ENCODE data around the gene ABHD2. TPM values are rescaled to one million over a fixed set of nuclear protein-coding genes. Genes with fewer than 3 reads are reported as not detected.
"Not testable (repeated sequence)": the region's sequence is repeated elsewhere in the genome, so short reads cannot be mapped to it uniquely, and the experiment has no call there.

Gene ABHD2
- total RNA-seq, 1 donor from 2014 or later: 68.2 TPM

DNA sequence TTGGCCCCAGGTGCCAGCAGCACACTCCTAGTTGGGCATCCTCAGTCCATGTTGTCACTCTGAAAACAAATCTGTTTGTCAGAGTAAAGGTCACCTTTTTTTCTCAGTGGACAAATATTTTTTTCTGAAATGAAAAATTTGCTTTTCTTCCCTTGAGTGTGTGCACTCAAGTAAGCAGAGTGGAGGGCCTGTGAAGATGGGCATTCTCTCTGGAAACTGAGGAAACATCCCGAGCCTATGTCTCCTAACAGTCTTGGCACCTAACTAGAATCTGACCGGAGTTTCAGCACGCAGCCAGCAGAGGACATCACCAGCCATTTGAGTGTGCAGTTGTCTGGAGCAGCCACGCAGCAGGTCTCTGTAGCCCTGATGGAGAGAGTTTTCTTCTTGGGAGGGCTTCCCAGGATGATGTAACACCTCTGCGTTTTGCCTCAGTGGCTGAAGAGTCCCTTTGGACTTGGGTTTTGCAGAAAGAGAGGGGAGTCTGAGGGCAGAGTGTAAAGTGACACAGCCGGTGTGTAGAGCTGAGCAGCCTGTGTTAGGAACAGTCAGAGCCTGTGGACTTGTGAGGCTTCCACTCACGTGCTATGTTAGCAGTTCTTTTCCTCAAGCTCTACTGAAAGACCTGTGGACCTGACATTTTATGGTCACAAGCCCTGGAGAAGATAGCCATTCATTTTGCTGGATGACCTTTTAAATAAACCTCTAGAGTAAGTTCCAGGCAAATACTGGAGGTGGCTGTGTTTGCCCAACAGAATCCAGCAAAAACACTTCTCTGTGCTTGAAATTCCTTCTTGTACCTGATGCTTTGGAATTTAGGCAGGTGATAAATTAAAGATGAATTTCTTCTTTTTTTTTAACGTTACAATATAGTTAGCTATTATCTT lies 51.6 kb downstream of the ABHD2 start:
- intact Hi-C loops (cut with micrococcal nuclease): no loop called here
- Histone ChIP-seq H3K4me1 (peaks cover 100% of the 10 kb centered on the region), H3K36me3 (no peaks in the 10 kb centered on the region), H3K4me3 (no peak overlapping the region), H3K27me3 (ENCODE audit: low read depth) (no peaks in the 10 kb centered on the region), H3K27ac (replicated peaks) (peak overlapping the region; percentile 86), H3K9me3 (replicated peaks) (no peaks in the 10 kb centered on the region)
- no peak for DNase-seq
- TF ChIP-seq CTCF (IDR thresholded peaks at IDR 0.05; ENCODE audit: borderline replicate concordance): peak; percentile 37

DNA sequence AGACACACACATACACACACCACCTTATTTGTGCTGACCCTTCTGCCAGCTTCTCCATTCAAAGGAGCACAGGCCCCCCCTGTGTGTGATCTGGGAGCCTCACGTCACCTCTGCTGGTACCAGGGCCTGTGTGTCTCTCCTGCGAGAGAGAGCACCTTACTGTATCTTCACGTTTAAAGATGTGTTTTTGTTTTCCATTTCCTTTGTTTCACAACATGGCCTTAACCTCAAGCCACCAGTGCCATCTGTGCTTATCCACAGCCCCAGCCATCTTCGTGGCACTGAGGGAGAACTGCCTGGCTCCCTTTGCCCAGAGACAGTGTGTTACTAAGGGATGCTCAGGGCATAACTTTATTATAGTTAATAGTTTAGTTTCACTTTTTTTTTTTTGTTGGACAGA lies 52.3 kb downstream of the ABHD2 start:
- no peak for TF ChIP-seq CTCF (IDR thresholded peaks at IDR 0.05; ENCODE audit: borderline replicate concordance)
- DNase-seq: no peak
- H3K9me3 ChIP-seq (replicated peaks): no peaks in the 10 kb centered on the region
- no peaks in the 10 kb centered on the region for H3K36me3 ChIP-seq
- H3K4me3 ChIP-seq: no peak overlapping the region
- intact Hi-C loops (cut with micrococcal nuclease): no loop called here
- no peaks in the 10 kb centered on the region for H3K27me3 ChIP-seq (ENCODE audit: low read depth)
- peaks cover 100% of the 10 kb centered on the region for H3K4me1 ChIP-seq
- H3K27ac ChIP-seq (replicated peaks): peak overlapping the region; percentile 86

DNA sequence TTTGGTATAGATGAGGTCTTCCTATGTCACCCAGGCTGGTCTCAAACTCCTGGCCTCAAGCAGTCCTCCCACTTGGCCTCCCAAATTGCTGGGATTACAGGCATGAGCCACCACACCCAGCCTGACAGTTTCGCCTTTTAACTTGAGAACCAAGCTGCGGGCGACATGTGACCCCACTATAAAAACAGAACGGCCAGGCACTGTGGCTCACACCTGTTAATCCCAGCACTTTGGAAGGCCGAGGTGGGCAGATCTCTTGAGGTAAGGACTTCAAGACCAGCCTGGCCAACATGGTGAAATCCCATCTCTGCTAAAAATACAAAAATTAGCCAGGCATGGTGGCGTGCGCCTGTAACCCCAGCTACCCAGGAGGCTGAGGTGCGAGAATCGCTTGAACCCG lies 52.9 kb downstream of the ABHD2 start:
- H3K4me3 ChIP-seq; intact Hi-C loops (cut with micrococcal nuclease); H3K36me3 ChIP-seq; H3K27me3 ChIP-seq (ENCODE audit: low read depth); H3K9me3 ChIP-seq (replicated peaks); DNase-seq: not testable (repeated sequence)
- peaks cover 100% of the 10 kb centered on the region for H3K4me1 ChIP-seq
- peak overlapping the region; percentile 86 for H3K27ac ChIP-seq (replicated peaks)

DNA sequence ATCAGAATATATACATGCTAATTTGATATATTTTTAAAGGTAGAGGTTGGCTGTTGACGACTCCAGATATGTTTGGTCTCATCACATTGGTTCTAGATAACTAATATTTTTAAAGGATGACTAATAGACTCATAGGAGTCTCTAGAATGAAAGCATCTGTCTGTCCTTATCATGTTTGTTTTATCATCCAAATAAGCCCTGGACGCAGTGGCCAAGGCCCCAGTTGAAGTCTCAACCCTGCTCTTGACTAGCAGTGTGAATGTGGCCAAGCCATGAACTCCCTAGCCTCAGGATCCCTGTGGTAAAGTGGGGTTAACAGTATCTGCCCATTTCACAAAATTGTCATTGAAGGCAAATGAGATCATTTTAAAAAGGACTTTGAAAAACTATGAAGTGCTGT lies 53.6 kb downstream of the ABHD2 start:
- no peak for TF ChIP-seq CTCF (IDR thresholded peaks at IDR 0.05; ENCODE audit: borderline replicate concordance)
- peak overlapping the region; percentile 86 for H3K27ac ChIP-seq (replicated peaks)
- H3K36me3 ChIP-seq: no peaks in the 10 kb centered on the region
- intact Hi-C loops (cut with micrococcal nuclease): no loop called here
- no peaks in the 10 kb centered on the region for H3K27me3 ChIP-seq (ENCODE audit: low read depth)
- DNase-seq: no peak
- no peaks in the 10 kb centered on the region for H3K9me3 ChIP-seq (replicated peaks)
- no peak overlapping the region for H3K4me3 ChIP-seq
- H3K4me1 ChIP-seq: peaks cover 98% of the 10 kb centered on the region

DNA sequence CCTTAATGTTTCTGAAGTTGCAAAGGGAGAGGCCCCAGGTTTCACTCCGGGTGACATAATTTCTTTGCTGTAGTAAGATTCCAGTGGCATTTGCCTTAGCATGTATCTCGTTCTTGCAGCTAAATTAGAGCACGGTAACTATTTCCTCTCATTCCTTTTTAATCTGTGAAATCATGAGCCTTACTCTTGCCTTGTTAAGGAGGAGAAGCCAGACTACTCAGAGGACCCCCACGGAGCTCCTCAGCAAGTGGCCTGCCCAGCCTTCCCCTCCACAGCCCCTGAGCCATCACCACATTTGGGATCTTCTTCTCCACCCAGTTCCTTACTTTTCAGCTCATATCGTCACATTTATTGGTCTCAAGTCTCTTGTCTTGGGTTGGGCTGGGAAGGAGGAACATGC lies 54.2 kb downstream of the ABHD2 start:
- TF ChIP-seq CTCF (IDR thresholded peaks at IDR 0.05; ENCODE audit: borderline replicate concordance): no peak
- DNase-seq: no peak
- no peaks in the 10 kb centered on the region for H3K27me3 ChIP-seq (ENCODE audit: low read depth)
- H3K4me1 ChIP-seq: peaks cover 94% of the 10 kb centered on the region
- no peak overlapping the region for H3K4me3 ChIP-seq
- intact Hi-C loops (cut with micrococcal nuclease): no loop called here
- H3K9me3 ChIP-seq (replicated peaks): no peaks in the 10 kb centered on the region
- H3K27ac ChIP-seq (replicated peaks): peak overlapping the region; percentile 86
- no peaks in the 10 kb centered on the region for H3K36me3 ChIP-seq

DNA sequence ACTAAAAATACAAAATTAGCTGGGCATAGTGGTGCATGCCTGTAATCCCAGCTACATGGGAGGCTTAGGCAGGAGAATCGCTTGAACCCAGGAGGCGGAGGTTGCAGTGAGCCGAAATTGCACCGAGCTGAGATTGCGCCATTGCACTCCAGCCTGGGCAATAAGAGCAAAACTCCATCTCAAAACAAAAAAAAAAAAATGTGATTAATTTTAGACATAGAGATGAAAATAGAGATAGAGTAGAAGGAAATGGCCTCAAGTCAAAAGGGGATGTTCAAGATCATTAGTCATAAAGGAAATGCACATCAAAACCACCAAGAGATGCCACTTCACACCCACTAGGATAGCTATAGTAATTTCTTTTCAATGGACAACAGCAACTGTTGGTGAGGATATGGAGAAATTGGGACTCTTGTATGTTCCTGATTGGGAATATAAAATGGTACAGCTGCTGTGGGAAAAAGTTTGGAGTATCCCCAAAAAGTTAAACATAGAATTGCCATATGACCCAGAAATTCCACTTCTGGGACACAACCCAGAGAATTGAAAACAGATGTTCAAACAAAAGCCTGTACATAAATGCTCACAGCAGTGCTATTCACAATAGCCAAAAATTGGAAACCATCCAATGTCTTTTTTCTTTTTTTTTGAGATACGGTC lies 55.4 kb downstream of the ABHD2 start:
- DNase-seq: no peak
- Histone ChIP-seq H3K9me3 (replicated peaks) (no peaks in the 10 kb centered on the region), H3K4me1 (peaks cover 87% of the 10 kb centered on the region), H3K36me3 (no peaks in the 10 kb centered on the region), H3K4me3 (no peak overlapping the region), H3K27ac (replicated peaks) (peak overlapping the region; percentile 86), H3K27me3 (ENCODE audit: low read depth) (no peaks in the 10 kb centered on the region)
- no peak for TF ChIP-seq CTCF (IDR thresholded peaks at IDR 0.05; ENCODE audit: borderline replicate concordance)
- intact Hi-C loops (cut with micrococcal nuclease): no loop called here

All from left ventricle myocardium inferior (tissue), 1 donor.